ENCODE measurements around the gene SDR42E1.

The SDR42E1 gene

GRCh38 chr16:81951564-81951963 is 59.7 kb downstream of the SDR42E1 start:
- Histone ChIP-seq H2AFZ (ENCODE audit: low read depth) (no peak overlapping the region), H4K20me1 (ENCODE audit: insufficient read depth) (no peaks in the 10 kb centered on the region), H3K27ac (no peak overlapping the region), H3K9ac (no peak overlapping the region), H3K36me3 (ENCODE audit: insufficient read depth) (no peaks in the 10 kb centered on the region), H3K4me2 (no peak overlapping the region), H3K79me2 (ENCODE audit: insufficient read depth, low read depth) (no peaks in the 10 kb centered on the region), H3K4me3 (IDR thresholded peaks at IDR 0.05; ENCODE audit: insufficient read depth, low read depth, low read length) (no peak overlapping the region), H3K4me1 (ENCODE audit: low read depth, poor library complexity, severe bottlenecking) (no peaks in the 10 kb centered on the region), H3K27me3 (ENCODE audit: insufficient read depth, low read depth) (no peaks in the 10 kb centered on the region)
- no peak for TF ChIP-seq CTCF (conservative IDR thresholded peaks at IDR 0.05; ENCODE audit: low read depth, low read length)

GRCh38 chr16:81946206-81946605 is 65.1 kb downstream of the SDR42E1 start:
- no peaks in the 10 kb centered on the region for H3K36me3 ChIP-seq (ENCODE audit: insufficient read depth)
- H2AFZ ChIP-seq (ENCODE audit: low read depth): no peak overlapping the region

DNA sequence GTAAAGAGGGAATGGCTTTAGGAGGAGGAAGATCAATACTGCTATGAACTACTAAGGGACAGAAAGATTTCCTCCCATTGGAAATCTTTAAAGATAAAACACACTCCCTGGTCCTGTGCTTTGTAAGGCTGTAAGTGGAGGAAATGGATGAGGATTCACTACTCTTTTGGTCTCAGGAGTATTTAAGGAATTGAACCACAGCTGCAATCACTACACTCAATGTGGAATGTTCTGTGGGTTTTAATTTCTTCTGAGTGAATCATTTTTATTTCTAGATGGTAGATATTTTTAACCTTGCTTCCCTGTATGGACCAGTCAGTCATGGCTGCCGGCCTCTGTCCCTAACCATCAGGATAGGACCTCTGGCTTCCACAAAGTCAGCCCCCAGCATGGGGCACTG is 65.6 kb downstream of the SDR42E1 start:
- no peak overlapping the region for H3K4me2 ChIP-seq
- H3K27me3 ChIP-seq (ENCODE audit: insufficient read depth, low read depth): no peaks in the 10 kb centered on the region
- no peak overlapping the region for H3K27ac ChIP-seq
- TF ChIP-seq CTCF (conservative IDR thresholded peaks at IDR 0.05; ENCODE audit: low read depth, low read length): no peak
- H3K9ac ChIP-seq: no peak overlapping the region
- no peaks in the 10 kb centered on the region for H3K4me1 ChIP-seq (ENCODE audit: low read depth, poor library complexity, severe bottlenecking)
- no peaks in the 10 kb centered on the region for H3K36me3 ChIP-seq (ENCODE audit: insufficient read depth)
- H3K4me3 ChIP-seq (IDR thresholded peaks at IDR 0.05; ENCODE audit: insufficient read depth, low read depth, low read length): no peak overlapping the region
- no peaks in the 10 kb centered on the region for H4K20me1 ChIP-seq (ENCODE audit: insufficient read depth)
- H3K79me2 ChIP-seq (ENCODE audit: insufficient read depth, low read depth): no peaks in the 10 kb centered on the region
- no peak overlapping the region for H2AFZ ChIP-seq (ENCODE audit: low read depth)

More at GRCh38 chr16:81946206-81946605, 65.1 kb downstream of the SDR42E1 start:
- Histone ChIP-seq H4K20me1 (ENCODE audit: insufficient read depth) (no peaks in the 10 kb centered on the region), H3K4me1 (ENCODE audit: low read depth, poor library complexity, severe bottlenecking) (no peaks in the 10 kb centered on the region), H3K27me3 (ENCODE audit: insufficient read depth, low read depth) (no peaks in the 10 kb centered on the region), H3K4me2 (no peak overlapping the region), H3K79me2 (ENCODE audit: insufficient read depth, low read depth) (no peaks in the 10 kb centered on the region), H3K9ac (no peak overlapping the region), H3K27ac (no peak overlapping the region), H3K4me3 (IDR thresholded peaks at IDR 0.05; ENCODE audit: insufficient read depth, low read depth, low read length) (no peak overlapping the region)
- TF ChIP-seq CTCF (conservative IDR thresholded peaks at IDR 0.05; ENCODE audit: low read depth, low read length): no peak

DNA sequence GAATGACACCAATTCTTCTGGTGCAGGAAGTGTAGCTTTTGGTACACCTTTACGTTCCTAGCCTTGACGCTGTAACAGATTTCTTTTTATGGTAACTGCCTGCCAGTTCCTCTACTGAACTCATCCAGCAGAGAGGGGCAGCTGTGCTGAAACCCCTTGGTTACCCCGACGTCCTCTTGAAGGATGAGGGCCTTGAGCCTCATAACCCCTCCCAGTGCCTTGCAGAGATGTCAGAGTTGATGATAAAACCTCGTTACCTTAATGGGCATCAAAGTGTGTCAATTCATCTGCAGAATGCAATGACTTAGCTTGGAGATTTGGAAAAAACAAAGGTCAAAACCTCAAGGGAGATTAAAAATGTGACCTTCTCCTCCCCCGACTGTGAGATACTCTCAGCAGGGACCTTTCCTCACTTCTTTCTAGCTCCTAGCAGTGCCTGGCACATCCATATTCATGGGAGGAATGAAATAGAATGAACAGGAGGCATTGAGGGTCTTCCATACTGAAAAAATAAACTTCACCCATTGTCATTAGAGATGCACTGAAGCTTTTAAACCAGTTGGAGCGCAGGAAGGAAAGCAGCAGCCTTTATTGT is 69.2 kb downstream of the SDR42E1 start:
- Histone ChIP-seq H3K36me3 (ENCODE audit: insufficient read depth) (no peaks in the 10 kb centered on the region), H3K9ac (no peak overlapping the region), H3K4me1 (ENCODE audit: low read depth, poor library complexity, severe bottlenecking) (no peaks in the 10 kb centered on the region), H3K4me2 (no peak overlapping the region), H2AFZ (ENCODE audit: low read depth) (no peak overlapping the region), H3K79me2 (ENCODE audit: insufficient read depth, low read depth) (no peaks in the 10 kb centered on the region), H4K20me1 (ENCODE audit: insufficient read depth) (no peaks in the 10 kb centered on the region), H3K27me3 (ENCODE audit: insufficient read depth, low read depth) (no peaks in the 10 kb centered on the region), H3K4me3 (IDR thresholded peaks at IDR 0.05; ENCODE audit: insufficient read depth, low read depth, low read length) (no peak overlapping the region), H3K27ac (no peak overlapping the region)
- TF ChIP-seq CTCF (conservative IDR thresholded peaks at IDR 0.05; ENCODE audit: low read depth, low read length): no peak
